Body of pancreas (tissue), 4 donors: ENCODE results near the gene ADNP2.

Experiments used
- POLR2A ChIP-seq, 3 donors: fragments of 450-650 bp; IDR thresholded peaks; one replicate each; pipeline ENCODE4 v1.6.1; 2016; ENCODE audit warnings: antibody characterized with exemption in 3 of 3, mild to moderate bottlenecking in 2 of 3
- TF ChIP-seq, protein P1 (sequence below), 7 experiments: fragments of 450-650 bp in 4 of 7; fragments of 200-600 bp in 3 of 7; sonication (generic) in 3 of 7; IDR thresholded peaks; one replicate each; pipeline ENCODE4 v1.5.1; 2016 to 2019; ENCODE audit warnings: antibody characterized with exemption in 7 of 7

DNA sequence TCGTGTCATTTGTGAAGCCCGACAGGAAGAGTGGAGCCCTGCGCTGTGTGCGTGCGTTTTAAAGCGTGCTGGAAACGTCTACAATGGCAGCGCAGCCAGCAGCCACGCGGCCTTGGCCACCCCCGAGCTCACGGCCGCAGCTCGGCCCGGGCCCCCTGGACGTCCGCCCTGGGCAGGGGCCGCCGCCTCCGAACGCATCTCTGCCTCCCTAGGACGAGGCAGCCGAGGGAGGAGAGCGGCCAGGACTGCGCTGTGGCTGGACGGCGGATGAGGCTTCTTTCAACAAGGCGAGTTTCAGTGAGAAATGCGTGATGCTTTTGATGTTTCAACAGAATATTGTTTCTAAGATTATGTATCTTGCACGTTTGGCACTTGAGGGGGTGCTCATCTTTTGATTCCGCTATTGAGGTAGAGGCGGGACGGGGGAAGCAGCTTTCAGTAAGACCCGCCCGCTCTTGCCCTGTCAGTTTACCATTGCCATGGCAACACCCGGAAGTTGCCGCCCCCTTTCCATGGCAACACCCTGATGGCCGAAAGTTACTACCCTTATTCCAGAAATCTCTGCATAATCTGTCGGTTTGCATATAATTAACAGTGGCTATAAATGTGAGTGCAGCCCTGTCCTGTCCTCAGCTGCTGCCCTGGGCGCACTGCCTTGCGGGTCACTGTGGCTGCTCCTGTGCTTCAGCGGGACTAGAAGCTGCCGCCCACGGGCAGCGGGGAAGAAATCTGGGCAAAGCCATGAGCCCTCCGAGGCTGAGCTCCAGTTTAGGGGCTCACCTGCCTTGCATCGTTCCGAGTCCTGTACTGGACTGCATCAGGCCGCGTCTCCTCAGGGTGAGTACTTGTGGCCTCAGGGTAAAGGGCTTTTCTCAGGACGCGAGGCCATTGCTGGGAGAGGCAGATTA is 38.6 kb downstream of the ADNP2 start:
- TF ChIP-seq, protein P1, sequence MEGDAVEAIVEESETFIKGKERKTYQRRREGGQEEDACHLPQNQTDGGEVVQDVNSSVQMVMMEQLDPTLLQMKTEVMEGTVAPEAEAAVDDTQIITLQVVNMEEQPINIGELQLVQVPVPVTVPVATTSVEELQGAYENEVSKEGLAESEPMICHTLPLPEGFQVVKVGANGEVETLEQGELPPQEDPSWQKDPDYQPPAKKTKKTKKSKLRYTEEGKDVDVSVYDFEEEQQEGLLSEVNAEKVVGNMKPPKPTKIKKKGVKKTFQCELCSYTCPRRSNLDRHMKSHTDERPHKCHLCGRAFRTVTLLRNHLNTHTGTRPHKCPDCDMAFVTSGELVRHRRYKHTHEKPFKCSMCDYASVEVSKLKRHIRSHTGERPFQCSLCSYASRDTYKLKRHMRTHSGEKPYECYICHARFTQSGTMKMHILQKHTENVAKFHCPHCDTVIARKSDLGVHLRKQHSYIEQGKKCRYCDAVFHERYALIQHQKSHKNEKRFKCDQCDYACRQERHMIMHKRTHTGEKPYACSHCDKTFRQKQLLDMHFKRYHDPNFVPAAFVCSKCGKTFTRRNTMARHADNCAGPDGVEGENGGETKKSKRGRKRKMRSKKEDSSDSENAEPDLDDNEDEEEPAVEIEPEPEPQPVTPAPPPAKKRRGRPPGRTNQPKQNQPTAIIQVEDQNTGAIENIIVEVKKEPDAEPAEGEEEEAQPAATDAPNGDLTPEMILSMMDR (IDR thresholded peaks at IDR 0.05), result no peak
- TF ChIP-seq POLR2A (IDR thresholded peaks at IDR 0.05), result peak; percentile 88 to 95 (median 93)
